ENCODE results near the gene NSMCE4A.
"Not testable (repeated sequence)": the region's sequence is repeated elsewhere in the genome, so short reads cannot be mapped to it uniquely, and the experiment has no call there.

The NSMCE4A gene

DNA sequence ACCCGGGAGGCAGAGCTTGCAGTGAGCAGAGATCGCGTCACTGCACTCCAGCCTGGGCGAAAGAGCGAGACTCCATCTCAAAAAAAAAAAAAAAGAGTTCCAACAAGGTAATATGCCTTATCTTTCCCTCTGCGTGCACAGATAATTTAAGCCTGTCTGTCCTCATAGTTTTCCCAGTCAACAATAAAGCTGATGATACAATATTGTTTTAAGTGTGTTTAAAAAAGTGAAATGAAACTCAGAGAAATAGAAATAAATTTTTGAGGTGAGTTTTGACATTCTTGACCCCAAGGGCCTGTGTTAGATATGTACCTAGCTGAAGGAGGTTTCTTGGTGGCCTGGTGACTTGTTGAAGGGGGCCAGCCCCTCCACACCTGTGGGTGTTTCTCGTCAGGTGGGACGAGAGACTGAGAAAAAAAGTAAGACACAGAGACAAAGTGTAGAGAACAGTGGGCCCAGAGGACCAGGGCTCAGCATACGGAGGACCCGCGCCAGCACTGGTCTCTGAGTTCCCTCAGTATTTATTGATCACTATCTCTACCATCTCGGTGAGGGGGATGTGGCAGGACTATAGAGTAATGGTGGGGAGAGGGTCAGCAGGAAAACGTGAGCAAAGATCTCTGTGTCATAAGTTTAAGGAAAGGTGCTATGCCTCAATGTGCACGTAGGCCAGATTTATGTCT is 45.3 kb downstream of the NSMCE4A start:
- H3K9me2 ChIP-seq (replicated peaks; ENCODE audit: insufficient read depth, low read length); H3F3A ChIP-seq (ENCODE audit: insufficient read depth, low read length); H3K9ac ChIP-seq (ENCODE audit: low read length); H3K4me1 ChIP-seq (ENCODE audit: low read length); H4K20me1 ChIP-seq (ENCODE audit: insufficient read depth, low read length); H3K4me2 ChIP-seq (ENCODE audit: low read depth, low read length); H3K9me3 ChIP-seq (replicated peaks; ENCODE audit: insufficient read depth, low read length); H3K27me3 ChIP-seq (replicated peaks; ENCODE audit: insufficient read depth, low read length); H3K36me3 ChIP-seq (replicated peaks; ENCODE audit: insufficient read depth, low read length); H3K4me3 ChIP-seq (ENCODE audit: low read length); DNase-seq; H2AFZ ChIP-seq (ENCODE audit: low read length); H3K27ac ChIP-seq (ENCODE audit: low read length): not testable (repeated sequence)
- peaks cover 34% of the 10 kb centered on the region for H3K79me2 ChIP-seq (ENCODE audit: low read length)

DNA sequence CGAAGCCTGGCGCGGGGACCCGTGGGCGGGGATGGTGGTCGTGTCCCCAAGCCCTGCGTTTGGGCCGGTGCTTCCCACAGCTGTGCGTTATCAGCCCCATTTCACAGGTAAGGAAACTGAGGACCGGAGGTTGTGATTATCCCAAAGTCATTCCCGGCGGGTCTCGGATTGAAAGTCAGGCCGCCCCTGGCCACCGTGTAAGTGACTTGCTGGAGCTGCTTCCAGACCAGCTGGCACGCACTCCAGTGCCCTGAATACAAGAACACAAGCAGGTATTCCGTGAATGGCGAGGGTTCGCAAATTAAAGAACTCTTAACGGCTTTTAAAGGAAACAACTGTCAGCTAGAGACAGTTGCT is 46.5 kb downstream of the NSMCE4A start:
- no peaks in the 10 kb centered on the region for H3K36me3 ChIP-seq (replicated peaks; ENCODE audit: insufficient read depth, low read length)
- no peaks in the 10 kb centered on the region for H3K9me2 ChIP-seq (replicated peaks; ENCODE audit: insufficient read depth, low read length)
- peak overlapping the region; percentile 97 for H3K9ac ChIP-seq (ENCODE audit: low read length)
- no peaks in the 10 kb centered on the region for H3K27me3 ChIP-seq (replicated peaks; ENCODE audit: insufficient read depth, low read length)
- peak overlapping the region; percentile 79 for H3K4me2 ChIP-seq (ENCODE audit: low read depth, low read length)
- TF ChIP-seq, protein P1, sequence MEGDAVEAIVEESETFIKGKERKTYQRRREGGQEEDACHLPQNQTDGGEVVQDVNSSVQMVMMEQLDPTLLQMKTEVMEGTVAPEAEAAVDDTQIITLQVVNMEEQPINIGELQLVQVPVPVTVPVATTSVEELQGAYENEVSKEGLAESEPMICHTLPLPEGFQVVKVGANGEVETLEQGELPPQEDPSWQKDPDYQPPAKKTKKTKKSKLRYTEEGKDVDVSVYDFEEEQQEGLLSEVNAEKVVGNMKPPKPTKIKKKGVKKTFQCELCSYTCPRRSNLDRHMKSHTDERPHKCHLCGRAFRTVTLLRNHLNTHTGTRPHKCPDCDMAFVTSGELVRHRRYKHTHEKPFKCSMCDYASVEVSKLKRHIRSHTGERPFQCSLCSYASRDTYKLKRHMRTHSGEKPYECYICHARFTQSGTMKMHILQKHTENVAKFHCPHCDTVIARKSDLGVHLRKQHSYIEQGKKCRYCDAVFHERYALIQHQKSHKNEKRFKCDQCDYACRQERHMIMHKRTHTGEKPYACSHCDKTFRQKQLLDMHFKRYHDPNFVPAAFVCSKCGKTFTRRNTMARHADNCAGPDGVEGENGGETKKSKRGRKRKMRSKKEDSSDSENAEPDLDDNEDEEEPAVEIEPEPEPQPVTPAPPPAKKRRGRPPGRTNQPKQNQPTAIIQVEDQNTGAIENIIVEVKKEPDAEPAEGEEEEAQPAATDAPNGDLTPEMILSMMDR (IDR thresholded peaks at IDR 0.05; ENCODE audit: low read length): no peak
- TF ChIP-seq EZH2phosphoT487 (IDR thresholded peaks at IDR 0.05; ENCODE audit: low read length): no peak
- no peak for TF ChIP-seq EZH2 (optimal IDR thresholded peaks at IDR 0.05; ENCODE audit: low read depth, low read length)
- H3K79me2 ChIP-seq (ENCODE audit: low read length): peaks cover 36% of the 10 kb centered on the region
- DNase-seq: peak; percentile 27
- H3K4me1 ChIP-seq (ENCODE audit: low read length): peaks cover 3% of the 10 kb centered on the region; the same call in 1 of the 2 replicates
- peaks cover 5% of the 10 kb centered on the region; the same call in 1 of the 2 replicates for H3F3A ChIP-seq (ENCODE audit: insufficient read depth, low read length)
- H4K20me1 ChIP-seq (ENCODE audit: insufficient read depth, low read length): no peaks in the 10 kb centered on the region
- H3K27ac ChIP-seq (ENCODE audit: low read length): peak overlapping the region; percentile 69; the same call in 1 of the 2 replicates
- H2AFZ ChIP-seq (ENCODE audit: low read length): peak overlapping the region; percentile 97
- no peaks in the 10 kb centered on the region for H3K9me3 ChIP-seq (replicated peaks; ENCODE audit: insufficient read depth, low read length)
- H3K4me3 ChIP-seq (ENCODE audit: low read length): peak overlapping the region; percentile 97

DNA sequence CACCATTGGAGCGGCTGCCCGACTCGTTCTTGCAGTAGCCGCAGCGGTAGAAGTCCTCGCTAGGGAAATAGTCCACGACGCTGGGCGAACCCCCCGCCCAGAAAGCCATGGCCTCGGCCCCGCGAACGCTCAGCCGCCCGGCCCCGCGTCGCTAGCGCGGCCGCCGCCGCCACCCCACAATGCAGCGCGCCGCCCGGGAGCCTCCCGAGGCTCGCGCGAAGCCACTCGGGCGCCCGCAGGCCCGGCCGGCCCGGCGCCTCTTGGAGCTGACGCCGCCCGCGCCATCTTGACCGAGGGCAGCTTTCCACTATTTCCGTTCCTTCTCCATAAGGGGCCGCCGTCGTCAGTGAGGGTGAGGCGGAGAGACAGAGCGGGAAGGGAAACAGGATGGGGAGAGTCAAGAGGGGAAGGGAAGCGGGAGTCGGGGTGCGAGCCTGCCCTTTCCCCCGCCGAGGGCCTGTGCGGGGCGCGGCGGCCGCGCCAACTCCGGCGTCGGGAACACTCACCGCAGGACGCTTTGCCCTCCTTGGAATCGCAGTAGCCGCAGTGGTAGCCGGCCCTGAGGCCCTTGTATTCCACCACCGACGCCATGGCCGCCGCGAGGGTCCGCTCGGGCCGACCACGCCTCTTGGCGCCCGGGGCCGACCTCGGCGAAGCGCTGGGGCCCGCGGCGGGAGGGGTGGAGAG is 47.0 kb downstream of the NSMCE4A start, which contains the start of gene ATE1:
ATE1 (minus strand) TSS at position 191 of the 687 bp plus-strand sequence; CDS start at position 109, 82 bp downstream.
- peak within 1 kb of the TSS; percentile 97 for H3K4me3 ChIP-seq (ENCODE audit: low read length)
- H3K9ac ChIP-seq (ENCODE audit: low read length): peak within 1 kb of the TSS; percentile 97
- no peaks in the 10 kb centered on the region for H4K20me1 ChIP-seq (ENCODE audit: insufficient read depth, low read length)
- H3K36me3 ChIP-seq (replicated peaks; ENCODE audit: insufficient read depth, low read length): no peaks in the 10 kb centered on the region
- H3F3A ChIP-seq (ENCODE audit: insufficient read depth, low read length): peaks cover 5% of the 10 kb centered on the region; the same call in 1 of the 2 replicates
- H3K79me2 ChIP-seq (ENCODE audit: low read length): peaks cover 36% of the 10 kb centered on the region
- TF ChIP-seq EZH2phosphoT487 (IDR thresholded peaks at IDR 0.05; ENCODE audit: low read length): no peak
- no peak for TF ChIP-seq EZH2 (optimal IDR thresholded peaks at IDR 0.05; ENCODE audit: low read depth, low read length)
- TF ChIP-seq, protein P1 (IDR thresholded peaks at IDR 0.05; ENCODE audit: low read length): no peak
- H3K27me3 ChIP-seq (replicated peaks; ENCODE audit: insufficient read depth, low read length): no peaks in the 10 kb centered on the region
- peak within 1 kb of the TSS; percentile 97 for H2AFZ ChIP-seq (ENCODE audit: low read length)
- peak within 1 kb of the TSS; percentile 89 for H3K4me2 ChIP-seq (ENCODE audit: low read depth, low read length)
- H3K4me1 ChIP-seq (ENCODE audit: low read length): peaks cover 3% of the 10 kb centered on the region; the same call in 1 of the 2 replicates
- peak within 1 kb of the TSS; percentile 69 for H3K27ac ChIP-seq (ENCODE audit: low read length)
- no peaks in the 10 kb centered on the region for H3K9me3 ChIP-seq (replicated peaks; ENCODE audit: insufficient read depth, low read length)
- H3K9me2 ChIP-seq (replicated peaks; ENCODE audit: insufficient read depth, low read length): no peaks in the 10 kb centered on the region
- peak; percentile 81 for DNase-seq
